ENCODE results near the gene TRPM3.

TRPM3 gene

DNA sequence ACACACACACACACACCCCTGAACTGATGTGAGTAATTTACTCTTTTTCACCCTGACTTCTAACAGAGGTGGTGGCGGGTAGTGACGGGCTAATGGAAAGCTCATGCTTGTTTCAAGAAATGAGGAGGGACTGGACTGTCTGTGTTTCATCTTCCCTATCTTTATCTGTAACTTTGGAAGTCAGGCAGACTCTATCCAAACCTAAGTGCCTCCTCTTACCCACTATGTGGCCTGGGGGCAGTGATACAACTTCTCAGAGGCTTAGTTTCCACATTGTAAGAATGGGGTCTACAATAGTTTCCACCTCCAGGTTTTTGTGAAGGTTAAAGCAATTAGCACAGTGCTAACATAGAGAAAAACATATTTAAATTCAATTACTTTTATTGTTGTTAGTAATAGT lies 5.9 kb upstream of the TRPM3 start:
- no peaks in the 10 kb centered on the region for H3K36me3 ChIP-seq (ENCODE audit: control insufficient read depth, low read depth, low read length)
- H3K27me3 ChIP-seq (ENCODE audit: control insufficient read depth, insufficient read depth, low read length) = no peaks in the 10 kb centered on the region
- H3K4me1 ChIP-seq (ENCODE audit: control insufficient read depth, low read depth, low read length) = peaks cover 27% of the 10 kb centered on the region
- H3K9ac ChIP-seq (ENCODE audit: low read length) = no peak overlapping the region
- H3K4me3 ChIP-seq (ENCODE audit: low read length) = no peak overlapping the region
- no peaks in the 10 kb centered on the region for H3K9me3 ChIP-seq (ENCODE audit: control insufficient read depth, low read depth, low read length)
- H3K27ac ChIP-seq (ENCODE audit: low read length) = no peak overlapping the region

DNA sequence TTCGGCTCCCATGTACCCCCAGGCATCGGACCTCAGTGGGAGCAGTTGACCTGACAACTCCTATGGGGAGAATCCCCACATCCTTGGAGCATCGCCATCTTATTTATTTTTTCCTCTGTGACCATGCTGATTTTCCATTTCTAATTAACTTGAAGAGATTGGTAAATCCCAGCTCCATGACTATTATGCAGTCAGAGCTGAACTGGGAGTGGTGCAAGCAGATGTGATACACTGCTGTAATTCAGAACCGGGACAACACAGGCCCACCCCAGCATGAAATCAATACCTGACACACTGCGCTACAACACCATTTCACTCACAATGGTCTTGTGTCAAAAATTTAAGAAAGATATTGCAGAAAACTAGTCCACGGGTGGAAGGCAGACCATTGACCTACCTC lies 1.0 kb upstream of the TRPM3 start:
- Histone ChIP-seq H3K27me3 (ENCODE audit: control insufficient read depth, insufficient read depth, low read length) (no peaks in the 10 kb centered on the region), H3K4me3 (ENCODE audit: low read length) (peak overlapping the region; percentile 82), H3K36me3 (ENCODE audit: control insufficient read depth, low read depth, low read length) (no peaks in the 10 kb centered on the region), H3K9ac (ENCODE audit: low read length) (peak overlapping the region; percentile 80), H3K27ac (ENCODE audit: low read length) (peak overlapping the region; percentile 89), H3K9me3 (ENCODE audit: control insufficient read depth, low read depth, low read length) (no peaks in the 10 kb centered on the region), H3K4me1 (ENCODE audit: control insufficient read depth, low read depth, low read length) (peaks cover 60% of the 10 kb centered on the region)

DNA sequence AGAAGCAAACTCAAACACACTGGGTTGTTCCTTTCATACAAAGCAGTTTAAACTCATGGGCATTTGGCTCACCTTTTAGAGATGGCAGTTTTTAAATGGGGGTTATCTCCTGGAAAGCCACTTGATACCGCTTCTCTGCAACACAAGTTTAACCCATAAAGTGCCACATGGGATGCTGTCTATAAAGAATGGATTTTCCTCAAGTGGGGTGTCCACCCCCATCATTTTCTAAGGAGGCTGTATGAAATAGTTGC lies 528 bp upstream of the TRPM3 start:
- H3K4me3 ChIP-seq (ENCODE audit: low read length) = peak overlapping the region; percentile 82
- no peaks in the 10 kb centered on the region for H3K27me3 ChIP-seq (ENCODE audit: control insufficient read depth, insufficient read depth, low read length)
- no peaks in the 10 kb centered on the region for H3K36me3 ChIP-seq (ENCODE audit: control insufficient read depth, low read depth, low read length)
- peak overlapping the region; percentile 80 for H3K9ac ChIP-seq (ENCODE audit: low read length)
- peak overlapping the region; percentile 89 for H3K27ac ChIP-seq (ENCODE audit: low read length)
- H3K9me3 ChIP-seq (ENCODE audit: control insufficient read depth, low read depth, low read length) = no peaks in the 10 kb centered on the region
- H3K4me1 ChIP-seq (ENCODE audit: control insufficient read depth, low read depth, low read length) = peaks cover 64% of the 10 kb centered on the region

DNA sequence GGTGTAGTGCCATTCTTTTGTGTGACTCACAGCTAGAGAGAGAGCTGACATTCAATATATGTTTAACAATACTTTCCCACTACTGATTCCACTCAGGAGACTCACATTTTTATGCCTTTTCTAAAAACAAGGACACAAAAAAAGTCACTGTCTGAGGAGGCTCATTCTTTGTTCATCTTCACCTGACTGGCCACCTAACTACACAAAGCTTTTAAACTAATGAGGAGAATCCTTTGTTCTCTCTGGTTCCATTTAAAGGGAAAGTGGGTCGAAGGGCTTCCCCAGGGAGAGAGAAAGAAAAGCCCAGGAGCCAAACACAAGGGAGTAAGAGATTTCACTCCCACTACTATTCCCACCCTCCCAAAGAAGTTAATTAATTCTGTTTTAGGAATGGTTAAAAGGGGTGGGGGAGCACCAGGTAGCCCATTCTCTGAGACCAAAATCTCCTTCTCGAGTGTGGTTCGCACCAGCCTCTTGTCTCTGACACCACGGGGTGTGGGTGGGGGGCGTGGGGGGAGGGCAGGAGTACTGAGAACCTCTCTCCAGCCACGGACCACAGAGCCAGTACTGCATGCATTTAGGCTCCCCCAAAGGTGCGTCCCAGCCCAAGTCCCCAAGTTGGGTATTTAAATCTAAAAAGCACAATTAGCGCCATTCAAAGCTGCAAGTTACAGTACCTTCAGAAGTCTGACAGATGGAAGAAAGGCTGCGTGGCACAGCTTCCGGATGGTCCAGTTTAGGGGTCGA lies 747 bp downstream of the TRPM3 start:
- no peaks in the 10 kb centered on the region for H3K27me3 ChIP-seq (ENCODE audit: control insufficient read depth, insufficient read depth, low read length)
- no peaks in the 10 kb centered on the region for H3K9me3 ChIP-seq (ENCODE audit: control insufficient read depth, low read depth, low read length)
- peak overlapping the region; percentile 80 for H3K9ac ChIP-seq (ENCODE audit: low read length)
- peak overlapping the region; percentile 89 for H3K27ac ChIP-seq (ENCODE audit: low read length)
- H3K4me3 ChIP-seq (ENCODE audit: low read length) = peak overlapping the region; percentile 82
- H3K36me3 ChIP-seq (ENCODE audit: control insufficient read depth, low read depth, low read length) = no peaks in the 10 kb centered on the region
- peaks cover 77% of the 10 kb centered on the region for H3K4me1 ChIP-seq (ENCODE audit: control insufficient read depth, low read depth, low read length)

DNA sequence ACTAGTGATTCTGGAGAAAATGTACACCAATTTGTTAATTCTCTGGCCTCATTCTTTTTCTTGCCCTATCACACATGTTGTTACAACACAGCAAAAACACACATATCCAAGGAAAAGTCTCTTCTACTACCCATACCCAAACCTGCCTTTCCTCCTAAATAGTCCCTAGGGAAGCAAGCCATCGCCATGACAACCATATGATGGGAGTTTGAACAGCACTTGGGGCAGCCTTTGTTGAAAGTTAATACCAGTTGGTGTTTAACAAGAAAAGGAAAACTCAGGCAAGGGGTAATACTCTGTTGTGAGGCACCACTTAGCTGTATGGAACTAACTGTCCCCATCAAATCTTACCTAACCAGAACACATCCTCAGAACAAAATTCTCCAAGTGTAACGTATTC lies 1.7 kb downstream of the TRPM3 start:
- Histone ChIP-seq H3K27ac (ENCODE audit: low read length) (peak overlapping the region; percentile 89), H3K9ac (ENCODE audit: low read length) (peak overlapping the region; percentile 80), H3K27me3 (ENCODE audit: control insufficient read depth, insufficient read depth, low read length) (no peaks in the 10 kb centered on the region), H3K36me3 (ENCODE audit: control insufficient read depth, low read depth, low read length) (no peaks in the 10 kb centered on the region), H3K9me3 (ENCODE audit: control insufficient read depth, low read depth, low read length) (no peaks in the 10 kb centered on the region), H3K4me3 (ENCODE audit: low read length) (peak overlapping the region; percentile 82), H3K4me1 (ENCODE audit: control insufficient read depth, low read depth, low read length) (peaks cover 84% of the 10 kb centered on the region)

DNA sequence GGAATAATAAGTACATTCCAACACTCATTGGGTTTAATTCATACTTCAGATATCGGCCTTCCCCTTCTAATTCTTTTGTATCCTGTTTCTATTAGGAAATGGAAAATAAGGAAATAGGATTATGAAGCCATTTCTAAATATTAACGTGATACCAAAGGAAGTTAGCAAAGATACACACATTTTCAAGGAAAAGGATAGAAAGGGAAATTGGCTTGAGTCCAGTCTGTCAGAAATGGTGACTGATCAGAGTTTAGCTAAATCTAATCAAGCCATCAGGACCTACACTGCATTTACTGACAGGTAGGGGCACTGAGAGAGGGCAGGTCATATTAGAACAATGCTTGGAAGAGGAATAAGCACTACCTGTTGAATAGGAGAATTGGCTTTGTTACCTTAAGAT lies 3.1 kb downstream of the TRPM3 start:
- H3K27me3 ChIP-seq (ENCODE audit: control insufficient read depth, insufficient read depth, low read length) = no peaks in the 10 kb centered on the region
- peaks cover 69% of the 10 kb centered on the region for H3K4me1 ChIP-seq (ENCODE audit: control insufficient read depth, low read depth, low read length)
- no peak overlapping the region for H3K9ac ChIP-seq (ENCODE audit: low read length)
- H3K9me3 ChIP-seq (ENCODE audit: control insufficient read depth, low read depth, low read length) = no peaks in the 10 kb centered on the region
- H3K36me3 ChIP-seq (ENCODE audit: control insufficient read depth, low read depth, low read length) = no peaks in the 10 kb centered on the region
- peak overlapping the region; percentile 82 for H3K4me3 ChIP-seq (ENCODE audit: low read length)
- peak overlapping the region; percentile 15 for H3K27ac ChIP-seq (ENCODE audit: low read length)

DNA sequence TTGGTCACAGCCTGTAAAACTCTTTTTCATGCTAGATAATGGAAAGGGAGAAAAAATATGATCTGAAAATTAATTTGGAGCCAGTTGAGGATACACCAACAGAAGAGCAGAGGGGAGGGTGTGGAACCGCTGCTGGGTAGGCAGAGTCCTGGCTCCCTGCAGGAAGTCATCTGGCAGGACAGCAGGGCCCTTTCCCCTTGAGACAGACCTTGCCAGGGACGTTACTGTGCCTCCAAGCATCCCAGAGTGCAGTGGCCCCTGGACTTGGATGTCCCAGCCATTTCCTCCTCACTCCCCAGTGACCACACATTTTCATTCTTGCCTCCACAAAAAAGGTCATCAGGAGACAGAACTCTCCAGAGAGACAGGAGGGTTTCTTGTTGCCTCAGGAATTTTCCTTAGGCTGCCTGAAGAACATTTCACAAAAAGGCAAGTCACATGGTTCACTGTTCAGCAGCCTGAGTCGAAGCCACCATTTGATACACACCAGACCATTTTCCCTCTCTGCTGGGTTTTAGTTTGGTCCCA lies 5.9 kb downstream of the TRPM3 start:
- H3K27me3 ChIP-seq (ENCODE audit: control insufficient read depth, insufficient read depth, low read length) = no peaks in the 10 kb centered on the region
- H3K27ac ChIP-seq (ENCODE audit: low read length) = no peak overlapping the region
- H3K4me1 ChIP-seq (ENCODE audit: control insufficient read depth, low read depth, low read length) = peaks cover 64% of the 10 kb centered on the region
- H3K9ac ChIP-seq (ENCODE audit: low read length) = no peak overlapping the region
- no peaks in the 10 kb centered on the region for H3K36me3 ChIP-seq (ENCODE audit: control insufficient read depth, low read depth, low read length)
- no peak overlapping the region for H3K4me3 ChIP-seq (ENCODE audit: low read length)
- H3K9me3 ChIP-seq (ENCODE audit: control insufficient read depth, low read depth, low read length) = no peaks in the 10 kb centered on the region

DNA sequence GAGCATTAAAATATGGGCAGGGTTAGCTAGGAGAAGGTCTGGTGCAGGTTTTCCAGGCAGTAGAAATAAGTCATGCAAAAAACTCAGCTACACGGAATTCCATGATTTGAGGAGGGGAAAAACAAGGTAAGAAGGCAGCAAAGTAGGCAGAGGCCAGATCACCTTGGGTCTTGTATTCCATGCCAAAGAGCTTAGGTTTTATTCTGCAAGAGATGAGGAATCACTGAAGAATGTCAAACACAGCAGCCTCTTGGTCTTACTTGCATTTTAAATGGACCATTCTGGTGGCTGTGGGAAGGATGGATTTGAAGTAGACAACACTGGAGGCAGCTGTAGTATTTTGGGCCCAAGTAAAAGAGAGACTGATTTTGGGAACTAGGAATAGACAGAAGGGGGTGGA lies 8.6 kb downstream of the TRPM3 start:
- Histone ChIP-seq H3K27ac (ENCODE audit: low read length) (no peak overlapping the region), H3K36me3 (ENCODE audit: control insufficient read depth, low read depth, low read length) (no peaks in the 10 kb centered on the region), H3K27me3 (ENCODE audit: control insufficient read depth, insufficient read depth, low read length) (no peaks in the 10 kb centered on the region), H3K9me3 (ENCODE audit: control insufficient read depth, low read depth, low read length) (no peaks in the 10 kb centered on the region), H3K9ac (ENCODE audit: low read length) (no peak overlapping the region), H3K4me1 (ENCODE audit: control insufficient read depth, low read depth, low read length) (peaks cover 40% of the 10 kb centered on the region), H3K4me3 (ENCODE audit: low read length) (no peak overlapping the region)

DNA sequence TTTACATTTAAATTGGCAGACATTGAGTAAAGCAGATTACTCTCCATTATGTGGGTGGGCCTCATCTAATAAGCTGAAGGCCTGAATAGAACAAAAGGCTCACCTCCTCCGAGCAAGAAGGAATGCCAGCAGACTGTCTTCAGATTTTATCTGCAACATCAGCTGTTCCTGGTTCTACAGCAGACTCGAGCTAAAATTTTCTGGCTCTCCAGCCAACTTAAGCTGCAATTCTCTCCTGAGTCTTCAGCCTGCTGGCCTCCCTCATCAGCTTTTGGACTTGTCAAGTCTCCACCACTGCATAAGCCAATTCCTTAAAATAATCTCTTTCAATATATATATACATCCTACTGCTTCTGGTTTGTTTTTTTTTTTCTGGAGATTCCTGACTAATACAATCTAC lies 12.5 kb downstream of the TRPM3 start:
- peaks cover 14% of the 10 kb centered on the region for H3K4me1 ChIP-seq (ENCODE audit: control insufficient read depth, low read depth, low read length)
- H3K36me3 ChIP-seq (ENCODE audit: control insufficient read depth, low read depth, low read length) = no peaks in the 10 kb centered on the region

DNA sequence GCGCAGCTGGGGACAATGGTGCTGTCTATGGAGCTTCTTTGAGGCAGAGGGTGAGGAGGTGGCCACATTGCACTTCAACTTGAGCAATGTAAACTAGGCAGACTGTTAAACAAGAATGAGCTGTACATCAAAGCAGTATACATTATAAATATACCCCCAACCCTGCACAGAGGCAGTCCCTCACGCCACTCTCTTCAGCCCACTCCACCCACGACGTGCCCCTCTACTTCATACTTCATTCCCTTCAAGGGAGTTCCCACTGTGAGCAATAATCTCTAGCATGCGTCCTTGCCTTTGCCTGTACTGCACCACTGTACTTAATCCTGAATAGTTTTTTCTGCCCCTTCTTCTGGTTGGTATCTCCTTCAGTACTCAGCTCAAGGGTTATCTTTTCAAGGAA lies 14.4 kb downstream of the TRPM3 start:
- H3K9me3 ChIP-seq (ENCODE audit: control insufficient read depth, low read depth, low read length) = no peaks in the 10 kb centered on the region
- H3K9ac ChIP-seq (ENCODE audit: low read length) = no peak overlapping the region
- peaks cover 8% of the 10 kb centered on the region for H3K4me1 ChIP-seq (ENCODE audit: control insufficient read depth, low read depth, low read length)

More for the DNA sequence above, 12.5 kb downstream of the TRPM3 start:
- H3K27ac ChIP-seq (ENCODE audit: low read length) = no peak overlapping the region
- H3K27me3 ChIP-seq (ENCODE audit: control insufficient read depth, insufficient read depth, low read length) = no peaks in the 10 kb centered on the region
- no peaks in the 10 kb centered on the region for H3K9me3 ChIP-seq (ENCODE audit: control insufficient read depth, low read depth, low read length)
- H3K4me3 ChIP-seq (ENCODE audit: low read length) = no peak overlapping the region
- H3K9ac ChIP-seq (ENCODE audit: low read length) = no peak overlapping the region

DNA sequence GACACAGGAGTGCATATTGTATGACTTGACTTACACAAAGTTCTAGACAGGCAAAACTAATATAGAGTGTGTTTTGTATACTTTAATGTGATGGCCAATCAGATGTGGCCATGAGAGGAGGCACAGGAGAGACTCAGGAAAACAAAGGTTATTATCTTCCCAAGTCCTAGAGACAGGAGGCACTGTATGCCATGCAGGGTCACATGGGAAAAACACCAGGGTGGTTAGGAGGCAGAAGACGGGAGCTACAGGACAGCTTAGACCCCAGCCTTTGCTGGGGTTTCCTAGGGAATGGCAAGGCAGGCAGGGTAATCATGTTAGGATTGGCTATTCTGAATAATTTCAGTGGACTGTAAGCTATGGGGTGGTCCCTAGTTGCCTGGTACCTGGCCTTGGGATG lies 16.2 kb downstream of the TRPM3 start:
- H3K9me3 ChIP-seq (ENCODE audit: control insufficient read depth, low read depth, low read length) = no peaks in the 10 kb centered on the region
- no peaks in the 10 kb centered on the region for H3K27me3 ChIP-seq (ENCODE audit: control insufficient read depth, insufficient read depth, low read length)

More for the DNA sequence above, 14.4 kb downstream of the TRPM3 start:
- Histone ChIP-seq H3K27ac (ENCODE audit: low read length) (no peak overlapping the region), H3K4me3 (ENCODE audit: low read length) (no peak overlapping the region), H3K36me3 (ENCODE audit: control insufficient read depth, low read depth, low read length) (no peaks in the 10 kb centered on the region), H3K27me3 (ENCODE audit: control insufficient read depth, insufficient read depth, low read length) (no peaks in the 10 kb centered on the region)

DNA sequence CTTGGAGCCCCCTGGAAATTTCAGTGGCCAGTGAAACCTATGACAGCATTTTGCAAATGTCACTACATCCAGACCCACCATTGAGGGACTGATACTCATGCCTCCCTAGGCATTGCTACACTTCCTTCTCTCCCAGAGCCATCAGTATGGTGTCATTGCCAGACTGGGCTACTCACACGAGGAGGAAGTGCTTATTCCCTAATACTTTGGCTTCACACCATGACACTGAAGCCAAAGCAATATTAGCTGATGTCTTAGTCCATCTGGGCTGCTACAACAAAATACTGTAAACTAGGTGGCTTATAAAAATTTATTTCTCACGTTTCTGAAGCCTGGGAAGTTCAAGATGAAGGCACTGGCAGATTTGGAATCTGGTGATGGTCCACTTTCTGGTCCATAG lies 22.6 kb downstream of the TRPM3 start:
- Histone ChIP-seq H3K9ac (ENCODE audit: low read length) (no peak overlapping the region), H3K27me3 (ENCODE audit: control insufficient read depth, insufficient read depth, low read length) (no peaks in the 10 kb centered on the region), H3K27ac (ENCODE audit: low read length) (no peak overlapping the region), H3K36me3 (ENCODE audit: control insufficient read depth, low read depth, low read length) (no peaks in the 10 kb centered on the region), H3K4me3 (ENCODE audit: low read length) (no peak overlapping the region), H3K9me3 (ENCODE audit: control insufficient read depth, low read depth, low read length) (no peaks in the 10 kb centered on the region), H3K4me1 (ENCODE audit: control insufficient read depth, low read depth, low read length) (peaks cover 3% of the 10 kb centered on the region)

More for the DNA sequence above, 16.2 kb downstream of the TRPM3 start:
- H3K9ac ChIP-seq (ENCODE audit: low read length) = no peak overlapping the region
- no peak overlapping the region for H3K4me3 ChIP-seq (ENCODE audit: low read length)
- peaks cover 3% of the 10 kb centered on the region for H3K4me1 ChIP-seq (ENCODE audit: control insufficient read depth, low read depth, low read length)
- no peak overlapping the region for H3K27ac ChIP-seq (ENCODE audit: low read length)
- H3K36me3 ChIP-seq (ENCODE audit: control insufficient read depth, low read depth, low read length) = no peaks in the 10 kb centered on the region
